Right ventricle myocardium inferior (tissue), 1 donor: ENCODE data around the gene CYP3A7. TPM values are rescaled to one million over a fixed set of nuclear protein-coding genes. Genes with fewer than 3 reads are reported as not detected.
"Not testable (repeated sequence)": the region's sequence is repeated elsewhere in the genome, so short reads cannot be mapped to it uniquely, and the experiment has no call there.

Source experiments
- ATAC-seq: fragments of 200-7000 bp; cut with Tn5 transposase; one replicate; pipeline ENCODE4 v1.9.1; 2020; ENCODE audit warnings: mild to moderate bottlenecking, moderate library complexity
- DNase-seq: peaks from one replicate; pipeline ENCODE4 v3.0.0; 2021; ENCODE audit errors: missing footprints
- intact Hi-C: fragments of 100-400 bp; cut with DNase I; formaldehyde crosslinking; loops from one replicate; pipeline ENCODE4 v1.11.0; 2022
- long read RNA-seq: library from polyadenylated mRNA; unstranded; transcript quantifications from one replicate; pipeline ENCODE4 v2.0.0, GENCODE V29; 2021
- total RNA-seq: library from RNA; stranded (reverse); fragmentation: NEBNext Ultra II Directional; extraction: Animal tissue kit (Norgen Biotek cat#: 25700); gene quantifications from one replicate; pipeline ENCODE4 v1.2.1, GENCODE V29; 2021
- donor health status: DM: no; HTN: yes; CAD: no; lungs with severe emphysema.

CYP3A7 gene
- total RNA-seq: not detected
- long read RNA-seq: 0 reads

DNA sequence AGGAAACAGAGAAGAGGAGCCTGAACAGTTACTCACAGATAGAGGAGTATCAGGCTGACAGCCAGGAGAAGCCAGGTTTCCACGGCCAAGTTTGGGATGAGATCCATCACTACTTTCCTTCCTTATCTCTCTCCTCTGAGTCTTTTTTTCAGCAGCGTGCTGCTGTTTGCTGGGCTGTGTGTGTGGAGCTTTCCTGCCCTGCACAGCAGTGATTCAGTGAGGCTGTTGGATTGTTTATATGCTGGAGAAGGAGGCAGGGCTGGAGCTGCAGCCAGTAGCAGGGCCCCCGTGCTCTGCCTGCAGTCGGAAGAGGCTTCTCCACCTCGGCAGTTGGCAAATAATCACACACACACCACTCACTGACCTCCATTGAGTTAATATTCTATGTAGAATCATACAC is at the start of gene CYP3A7:
Gene CYP3A7 (minus strand): TSS at position 210 of the 400 bp plus-strand sequence. CDS start 103 bp downstream, at position 107.
- intact Hi-C loops: no loop called here
- DNase-seq (no peak), ATAC-seq (no peak)

DNA sequence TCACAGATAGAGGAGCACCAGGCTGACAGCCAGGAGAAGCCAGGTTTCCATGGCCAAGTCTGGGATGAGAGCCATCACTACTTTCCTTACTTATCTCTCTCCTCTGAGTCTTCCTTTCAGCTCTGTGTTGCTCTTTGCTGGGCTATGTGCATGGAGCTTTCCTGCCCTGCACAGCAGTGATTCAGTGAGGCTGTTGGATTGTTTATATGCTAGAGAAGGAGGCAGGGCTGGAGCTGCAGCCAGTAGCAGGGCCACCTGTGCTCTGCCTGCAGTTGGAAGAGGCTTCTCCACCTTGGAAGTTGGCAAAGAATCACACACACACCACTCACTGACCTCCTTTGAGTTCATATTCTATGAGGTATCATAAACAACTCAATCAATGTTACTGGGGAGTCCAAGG is 49.0 kb upstream of the CYP3A7 start, which contains the start of gene CYP3A4:
Gene CYP3A4 (minus strand): TSS at position 178 of the 400 bp plus-strand sequence. CDS start 103 bp downstream, at position 75.
- DNase-seq (no peak), ATAC-seq (no peak)
- intact Hi-C loops: no loop called here

DNA sequence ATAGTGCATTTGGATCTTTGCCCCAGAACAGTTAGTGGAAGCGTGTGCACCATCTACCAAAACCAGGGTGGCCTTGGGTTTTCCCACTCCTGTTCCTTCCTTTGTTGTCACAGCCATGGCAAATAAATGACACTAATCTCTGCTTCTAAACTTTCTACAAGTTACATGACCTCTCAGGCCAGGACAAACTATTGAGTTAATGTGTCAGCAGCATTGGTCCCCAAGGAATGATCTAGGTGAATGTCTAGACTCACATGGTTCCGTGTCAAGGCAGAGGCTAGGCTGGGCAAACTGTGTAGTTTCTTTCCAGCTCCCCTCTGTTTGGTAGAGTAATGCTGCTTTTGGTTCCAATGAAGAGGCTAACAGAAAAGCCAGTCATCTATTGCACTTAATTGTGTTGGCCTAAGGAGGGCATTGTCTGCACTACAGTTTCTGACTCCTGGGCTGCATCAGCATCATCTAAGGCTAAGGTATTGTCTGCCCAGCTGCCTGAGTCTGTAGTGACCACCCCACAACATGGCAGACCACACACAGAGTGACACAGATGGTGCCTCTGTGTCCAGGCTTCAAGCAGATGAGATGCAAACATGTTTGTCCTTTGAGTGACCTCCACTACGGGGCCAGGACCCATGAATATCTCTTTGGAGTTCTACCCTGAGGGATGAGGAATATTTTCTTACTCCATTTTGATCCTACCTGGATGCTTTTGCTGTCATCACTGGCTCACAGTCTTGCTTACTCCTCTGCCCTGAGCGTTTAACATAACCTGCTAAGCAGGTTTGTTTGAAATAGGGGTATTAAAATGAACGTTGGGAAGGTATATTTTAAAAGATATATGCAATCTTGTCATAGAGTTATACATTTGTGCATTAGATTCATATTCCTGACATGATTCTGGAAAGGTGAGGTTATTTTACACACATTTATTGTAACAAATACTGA is 47.3 kb upstream of the CYP3A7 start:
- ATAC-seq: no peak
- intact Hi-C loops: no loop called here

DNA sequence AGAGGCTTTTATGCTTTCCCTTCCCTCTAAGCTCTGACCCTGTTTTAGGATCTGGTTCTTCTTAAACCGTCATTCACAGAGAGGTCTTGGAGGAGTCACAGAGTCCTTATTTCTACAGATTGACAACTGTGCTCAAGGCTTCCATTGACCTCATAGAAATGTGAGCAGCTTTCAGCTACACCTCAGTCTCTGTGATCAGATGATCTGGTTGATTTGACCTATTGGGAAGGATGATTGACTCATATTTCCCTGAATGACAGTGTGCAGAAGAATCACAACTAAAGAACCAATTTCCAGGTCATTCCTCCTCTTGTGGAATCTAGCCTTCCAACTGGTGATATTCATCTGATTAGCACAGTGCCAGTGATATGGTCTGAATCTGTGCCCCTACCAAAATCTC is 45.6 kb upstream of the CYP3A7 start:
- no peak for ATAC-seq
- DNase-seq: no peak
- intact Hi-C loops: no loop called here

More for the DNA sequence above, 47.3 kb upstream of the CYP3A7 start:
- DNase-seq: no peak

DNA sequence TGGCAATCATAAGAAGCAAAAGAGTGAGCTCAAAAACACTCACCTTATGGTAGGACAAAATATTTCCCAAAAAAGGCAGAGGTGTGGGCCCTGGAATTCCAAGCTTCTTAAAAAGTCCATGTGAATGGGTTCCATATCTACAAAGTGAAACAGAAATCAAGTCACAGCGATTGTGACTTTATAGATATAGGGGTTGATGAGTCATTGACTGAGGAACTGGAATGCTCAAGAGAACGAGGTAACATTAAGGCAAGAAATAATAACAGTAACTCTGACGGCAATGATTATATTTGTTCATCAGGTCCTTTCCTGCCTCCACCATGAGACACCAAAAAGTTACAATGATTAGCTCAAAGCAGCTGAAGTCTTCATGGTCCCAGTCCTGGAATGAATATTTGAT is 45.0 kb upstream of the CYP3A7 start:
- intact Hi-C loops: no loop called here
- DNase-seq (no peak), ATAC-seq (no peak)

DNA sequence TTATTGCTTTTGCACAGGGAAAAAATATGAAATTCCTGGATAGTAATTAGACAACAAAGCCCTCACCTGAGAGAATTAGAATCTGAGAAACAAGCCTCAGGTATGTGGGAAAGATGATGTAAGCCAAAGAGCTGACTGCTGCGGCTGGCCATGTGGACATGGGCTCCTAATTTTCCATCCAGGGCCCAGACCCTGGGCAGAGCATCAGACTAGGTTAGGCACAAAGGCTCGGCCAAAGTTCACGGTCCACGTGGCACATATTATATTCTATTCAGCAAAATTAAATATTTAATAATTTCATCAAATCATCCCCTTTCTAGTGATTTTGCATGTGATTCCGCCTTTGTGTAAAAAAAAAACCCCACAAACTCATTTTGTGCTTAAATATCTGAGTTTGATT is 43.9 kb upstream of the CYP3A7 start:
- intact Hi-C loops: no loop called here
- DNase-seq (no peak), ATAC-seq (no peak)

DNA sequence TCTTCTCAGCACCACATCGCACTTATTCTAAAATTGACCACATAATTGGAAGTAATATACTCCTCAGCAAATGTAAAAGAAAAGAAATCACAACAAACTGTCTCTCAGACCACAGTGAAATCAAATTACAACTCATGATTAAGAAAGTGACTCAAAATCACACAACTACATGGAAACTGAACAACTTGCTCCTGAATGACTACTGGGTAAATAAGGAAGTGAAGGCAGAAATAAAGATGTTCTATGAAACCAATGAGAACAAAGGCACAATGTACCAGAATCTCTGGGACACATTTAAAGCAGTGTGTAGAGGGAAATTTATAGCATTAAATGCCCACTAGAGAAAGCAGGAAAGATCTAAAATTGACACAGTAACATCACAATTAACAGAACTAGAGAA is 38.4 kb upstream of the CYP3A7 start:
- ATAC-seq, intact Hi-C loops, DNase-seq: not testable (repeated sequence)

DNA sequence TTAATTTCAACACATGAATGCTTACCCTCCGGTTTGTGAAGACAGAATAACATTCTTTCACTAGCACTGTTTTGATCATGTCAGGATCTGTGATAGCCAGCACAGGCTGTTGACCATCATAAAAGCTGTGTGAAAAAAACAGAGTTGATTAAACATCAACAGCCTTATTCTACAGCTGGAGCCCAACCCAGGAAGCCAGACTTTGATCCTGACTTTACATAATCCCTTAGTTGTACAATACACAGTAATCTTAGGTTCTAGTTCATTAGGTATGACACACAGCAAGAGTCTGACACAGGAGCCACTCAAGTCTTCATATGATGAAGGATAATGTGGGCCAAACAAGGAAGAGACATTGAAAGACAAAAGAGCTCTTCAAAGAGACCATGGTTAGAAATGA is 37.6 kb upstream of the CYP3A7 start:
- ATAC-seq: no peak
- intact Hi-C loops: no loop called here
- no peak for DNase-seq

DNA sequence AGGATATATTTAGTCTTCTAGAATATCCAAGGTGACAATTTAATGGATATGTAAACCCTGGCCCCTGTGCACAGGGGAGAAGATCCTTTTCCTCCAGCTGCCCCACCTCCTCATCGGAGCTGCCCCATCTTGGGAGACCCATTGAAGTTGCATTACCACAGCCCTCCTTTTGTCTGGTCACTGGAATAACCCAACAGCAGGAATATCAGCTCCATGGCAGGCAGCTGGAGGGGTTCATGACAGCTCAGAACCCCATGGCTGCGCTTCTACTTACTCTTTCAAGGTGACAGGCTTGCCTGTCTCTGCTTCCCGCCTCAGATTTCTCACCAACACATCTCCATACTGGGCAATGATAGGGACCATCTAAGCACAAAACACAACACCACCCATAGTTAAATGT is 34.5 kb upstream of the CYP3A7 start:
- intact Hi-C loops, ATAC-seq, DNase-seq: not testable (repeated sequence)

DNA sequence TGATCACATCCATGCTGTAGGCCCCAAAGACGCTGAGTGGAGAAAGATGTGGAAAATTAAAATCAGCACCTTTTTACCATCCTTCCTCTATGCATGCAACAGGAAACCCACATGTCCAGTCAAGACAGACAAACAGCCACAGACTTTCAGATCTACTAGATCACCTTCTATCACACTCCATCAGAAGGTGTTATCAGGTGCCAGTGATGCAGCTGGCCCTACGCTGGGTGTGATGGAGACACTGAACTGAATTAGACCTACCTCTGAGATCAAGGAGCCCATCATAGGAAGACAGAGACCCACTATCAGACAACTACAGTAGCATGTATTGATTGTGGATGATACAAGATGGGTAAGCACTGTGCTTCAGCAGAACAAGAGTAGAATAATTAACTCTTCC is 33.5 kb upstream of the CYP3A7 start:
- DNase-seq: no peak
- intact Hi-C loops: no loop called here

DNA sequence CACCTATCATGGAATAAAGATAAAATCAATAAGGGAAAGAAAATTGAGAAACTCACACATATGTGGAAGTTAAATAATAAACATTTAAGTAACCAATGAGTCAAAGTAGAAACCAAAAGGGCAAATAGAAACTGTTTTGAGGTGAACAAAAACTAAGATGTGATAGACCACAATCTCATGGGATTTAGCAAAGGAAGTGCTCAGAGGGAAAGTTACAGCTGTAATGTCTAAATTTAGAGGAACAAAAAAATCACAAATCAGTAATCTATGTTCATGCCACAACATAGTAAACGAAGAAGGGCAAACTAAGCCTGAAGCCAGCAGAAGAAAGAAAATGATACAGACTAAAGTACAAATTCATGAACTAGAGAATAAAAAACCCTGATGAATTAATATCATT is 32.7 kb upstream of the CYP3A7 start:
- ATAC-seq: no peak
- intact Hi-C loops: no loop called here

More for the DNA sequence above, 33.5 kb upstream of the CYP3A7 start:
- ATAC-seq: no peak

DNA sequence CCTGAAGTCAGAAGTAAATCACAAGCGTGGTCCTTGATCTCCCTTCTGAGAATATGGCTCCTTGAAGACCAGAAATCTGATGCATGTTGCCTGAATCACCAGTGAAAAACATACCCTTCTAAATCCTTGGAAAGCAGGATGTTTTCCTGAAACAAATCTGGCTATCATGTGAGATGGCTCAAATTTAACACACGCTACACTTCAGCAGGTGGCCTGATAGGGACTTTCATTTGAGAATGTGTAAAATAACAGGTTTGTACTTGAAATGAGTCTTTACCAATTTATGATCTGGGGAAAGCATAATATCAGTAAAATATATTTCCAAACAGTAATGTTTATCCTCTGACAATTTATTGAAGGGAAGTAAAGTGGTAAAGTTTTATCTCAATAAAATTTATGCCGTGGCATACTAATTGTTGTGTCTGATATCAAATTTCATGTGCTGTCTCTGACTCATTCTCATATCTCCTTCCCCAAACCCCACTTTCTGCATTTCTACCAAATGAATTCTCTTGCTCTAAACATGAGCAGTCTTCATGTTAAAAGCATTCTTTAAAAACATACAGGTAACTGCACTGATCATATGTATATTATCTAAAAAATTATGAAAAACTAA is 31.6 kb upstream of the CYP3A7 start:
- DNase-seq: no peak
- no peak for ATAC-seq

More for the DNA sequence above, 32.7 kb upstream of the CYP3A7 start:
- no peak for DNase-seq

DNA sequence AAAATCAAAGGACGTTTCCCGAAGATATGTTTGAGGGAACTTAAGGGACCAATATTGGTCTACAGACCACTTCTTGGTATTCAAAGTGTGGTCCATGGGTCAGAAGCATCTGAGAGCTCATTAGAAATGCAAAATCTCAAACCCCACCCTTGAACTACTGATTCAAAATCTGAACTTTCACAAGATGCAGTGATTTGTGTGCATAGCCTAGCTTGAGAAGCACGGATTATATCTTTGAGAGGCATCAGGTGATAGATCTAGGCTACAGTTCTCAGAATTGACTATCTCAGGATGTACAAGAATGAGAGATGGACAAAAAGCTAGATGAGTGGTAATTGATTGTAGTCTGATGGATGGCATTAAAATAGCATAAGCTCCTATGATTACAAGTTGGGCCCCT is 29.5 kb upstream of the CYP3A7 start:
- intact Hi-C loops: no loop called here
- ATAC-seq (no peak), DNase-seq (no peak)

More for the DNA sequence above, 31.6 kb upstream of the CYP3A7 start:
- intact Hi-C loops: no loop called here

DNA sequence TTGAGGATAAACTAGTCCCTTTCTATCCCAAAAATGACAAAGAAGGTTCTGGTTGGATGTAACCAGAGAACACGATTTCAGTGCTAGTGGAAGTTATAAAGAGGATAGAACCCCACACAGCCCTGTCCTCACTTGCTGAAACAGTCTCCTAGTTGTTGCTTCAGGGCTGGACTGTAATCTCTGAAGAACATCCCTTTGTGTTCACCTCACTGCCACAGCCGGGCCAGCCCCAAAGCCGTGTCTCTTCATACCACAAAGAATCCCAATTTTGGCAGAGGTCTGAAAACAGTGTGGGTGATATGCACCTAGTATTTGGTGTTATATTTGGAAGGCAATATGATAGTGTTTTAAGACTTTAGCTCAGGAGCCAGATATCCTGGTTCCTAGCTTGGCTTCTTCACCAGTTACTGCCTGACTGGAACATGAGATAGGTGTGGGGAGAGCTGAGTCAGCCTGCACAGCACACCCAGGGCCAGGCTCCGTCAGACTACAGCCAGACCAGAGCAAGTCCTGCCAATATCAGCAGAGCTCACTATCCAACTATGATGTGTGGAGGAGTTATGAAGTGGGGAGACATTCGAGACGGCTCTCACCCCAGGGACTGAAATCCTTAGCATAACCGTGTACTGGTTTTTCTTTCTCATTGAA is 27.8 kb upstream of the CYP3A7 start:
- intact Hi-C loops: no loop called here
- DNase-seq: no peak
- ATAC-seq: peak; percentile 94

DNA sequence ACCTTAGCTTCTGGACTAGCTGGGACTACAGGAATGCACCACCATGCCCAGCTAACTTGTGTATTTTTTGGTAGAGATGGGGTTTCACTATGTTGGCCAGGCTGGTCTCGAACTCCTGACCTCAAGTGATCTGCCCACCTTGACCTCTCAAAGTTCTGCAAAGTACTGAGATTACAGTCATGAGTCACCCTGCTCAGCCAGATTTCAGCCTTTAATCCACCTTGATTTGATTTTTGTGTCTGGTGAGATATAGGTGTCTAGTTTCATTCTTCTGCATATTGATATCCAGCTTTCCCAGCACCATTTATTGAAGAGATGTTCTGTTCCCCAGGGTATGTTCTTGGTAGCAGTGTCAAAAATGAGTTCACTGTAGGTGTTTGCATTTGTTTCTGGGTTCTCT is 20.1 kb upstream of the CYP3A7 start:
- intact Hi-C loops: no loop called here
- ATAC-seq (no peak), DNase-seq (no peak)

DNA sequence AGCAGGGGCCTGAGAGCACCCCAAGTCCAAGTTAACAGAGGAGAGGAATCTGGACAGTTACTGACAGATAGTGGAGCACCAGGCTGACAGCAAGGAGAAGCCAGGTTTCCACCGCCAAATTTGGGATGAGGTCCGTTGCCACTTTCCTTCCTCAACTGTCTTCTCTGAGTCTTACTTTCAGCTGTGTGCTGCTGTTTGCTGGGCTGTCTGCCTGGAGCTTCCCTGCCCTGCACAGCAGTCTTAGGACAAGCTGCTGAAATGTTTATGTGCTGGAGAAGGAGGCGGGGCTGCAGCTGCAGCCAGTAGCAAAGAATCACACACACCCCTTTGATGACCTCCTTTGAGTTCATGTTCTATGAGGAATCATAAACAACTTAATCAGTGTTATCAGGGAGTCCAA is 17.4 kb upstream of the CYP3A7 start:
- intact Hi-C loops: no loop called here
- no peak for DNase-seq
- ATAC-seq: no peak

DNA sequence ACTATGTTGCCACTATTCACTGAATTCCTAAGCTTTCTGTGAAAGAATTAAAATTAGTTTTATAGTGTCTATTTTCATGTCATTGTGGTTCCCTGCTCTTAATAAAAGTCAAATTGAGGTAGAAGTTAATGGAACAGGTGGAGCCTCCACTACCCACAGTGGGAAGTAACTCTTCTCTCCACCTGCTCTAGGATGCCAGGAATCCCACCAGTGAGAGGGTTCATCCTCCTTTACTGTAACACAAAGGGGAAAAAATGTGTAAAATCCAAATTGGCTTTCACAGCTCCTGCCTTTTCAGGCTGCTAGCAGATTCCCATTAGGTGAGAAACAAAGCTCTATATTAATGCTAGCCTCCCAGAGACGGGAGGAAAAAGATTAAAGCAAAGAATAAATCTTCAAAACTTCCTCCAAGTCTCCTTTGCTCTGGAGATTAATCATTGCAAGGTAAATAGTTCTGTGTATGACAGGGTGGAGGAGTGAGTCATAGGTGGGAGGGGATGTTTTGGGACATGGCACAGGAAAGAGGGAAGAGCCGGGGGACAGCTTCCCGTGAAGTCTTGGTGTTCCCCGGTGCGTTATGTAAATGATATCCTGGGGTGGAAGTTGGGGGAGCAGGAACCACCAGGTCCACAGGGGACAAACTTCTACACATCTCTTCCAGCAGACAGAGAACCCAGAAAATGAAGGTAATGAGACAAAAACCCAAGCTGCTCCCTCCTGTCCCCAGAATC is 16.5 kb upstream of the CYP3A7 start:
- intact Hi-C loops, ATAC-seq, DNase-seq: not testable (repeated sequence)

DNA sequence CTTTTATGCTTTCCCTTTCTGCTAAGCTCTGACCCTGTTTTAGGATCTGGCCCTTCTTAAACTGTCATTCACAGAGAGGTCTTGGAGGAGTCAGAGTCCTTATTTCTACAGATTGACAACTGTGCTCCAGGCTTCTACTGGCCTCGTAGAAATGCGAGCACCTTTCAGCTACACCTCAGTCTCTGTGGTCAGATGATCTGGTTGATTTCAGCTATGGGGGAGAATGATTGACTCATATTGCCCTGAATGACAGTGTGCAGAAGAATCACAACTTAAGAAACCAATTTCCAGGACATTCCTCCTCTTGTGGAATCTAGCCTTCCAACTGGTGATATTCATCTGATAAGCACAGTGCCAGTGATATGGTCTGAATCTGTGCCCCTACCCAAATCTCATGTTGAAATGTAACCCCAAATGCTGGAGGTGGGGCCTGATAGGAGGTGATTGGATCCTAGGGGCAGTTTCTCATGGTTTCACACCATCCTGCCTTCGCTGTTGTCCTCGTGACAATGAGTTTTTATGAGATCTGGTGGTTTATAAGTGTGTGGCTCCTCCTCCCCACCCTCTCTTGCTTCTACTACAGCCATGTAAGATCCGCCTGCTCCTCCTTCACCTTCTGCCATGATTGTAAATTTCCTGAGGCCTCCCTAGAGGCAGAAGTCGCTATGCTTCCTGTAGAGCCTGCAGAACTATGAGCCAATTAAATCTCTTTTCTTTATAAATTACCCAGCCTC is 14.0 kb upstream of the CYP3A7 start:
- intact Hi-C loops: no loop called here
- no peak for DNase-seq
- no peak for ATAC-seq
